Peyer's patch (tissue), 4 donors: ENCODE measurements around the gene CTBP1.

Experiments
- CTCF ChIP-seq, 6 experiments: fragments of 450-650 bp in 4 of 6; fragments of 200-600 bp in 2 of 6; sonication (generic) in 1 of 6; IDR thresholded peaks; one replicate each; pipeline ENCODE4 v1.5.1; 2017 to 2019; ENCODE audit warnings: antibody characterized with exemption in 6 of 6, mild to moderate bottlenecking in 3 of 6, moderate library complexity in 1 of 6
- POLR2A ChIP-seq, 2 donors: fragments of 450-650 bp; IDR thresholded peaks; one replicate each; pipeline ENCODE4 v1.5.1; 2017; ENCODE audit warnings: antibody characterized with exemption in 2 of 2, mild to moderate bottlenecking in 2 of 2, moderate library complexity in 2 of 2

DNA sequence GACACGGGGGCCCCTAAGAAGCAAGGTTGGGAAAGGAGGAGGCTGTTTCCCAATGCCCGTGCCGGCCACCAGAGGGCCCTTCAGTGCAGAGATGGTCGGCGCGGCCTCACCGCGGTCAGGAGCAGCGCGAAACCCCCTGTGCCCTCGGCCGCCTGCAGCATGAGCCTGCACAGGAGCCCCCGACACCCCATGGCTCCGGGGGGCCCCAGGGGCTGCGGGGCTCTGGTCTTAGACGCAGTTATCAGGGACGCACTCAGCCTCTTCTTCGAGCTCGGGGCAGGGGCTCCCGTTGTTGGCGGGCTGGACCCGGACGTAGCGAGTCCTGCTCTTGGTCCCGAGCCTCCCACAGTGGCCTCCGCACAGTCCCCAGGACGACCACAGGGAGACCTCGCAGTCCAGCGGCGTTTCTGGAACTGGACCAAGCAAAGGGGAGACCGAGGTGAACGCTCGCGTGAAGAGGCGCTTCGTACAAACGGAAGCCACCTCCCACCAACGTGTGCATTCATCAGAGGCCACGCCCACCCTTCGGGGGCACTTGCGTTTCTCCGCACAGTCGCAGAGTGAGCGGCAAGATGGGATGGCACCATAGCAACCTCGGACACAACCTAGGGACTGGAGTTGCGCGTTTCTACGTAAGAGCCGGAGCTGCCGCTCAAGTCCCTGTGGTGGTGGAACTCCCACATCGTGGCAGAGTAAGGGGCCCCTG is 81.5 kb downstream of the CTBP1 start:
- peak; percentile 89 to 92 (median 90) for TF ChIP-seq CTCF (IDR thresholded peaks at IDR 0.05)
- TF ChIP-seq POLR2A (IDR thresholded peaks at IDR 0.05) = peak in 1 of 2 donors; percentile 12
